T-helper 9 cell (primary cell): ENCODE results near the gene SIM2.
"Not testable (repeated sequence)": the region's sequence is repeated elsewhere in the genome, so short reads cannot be mapped to it uniquely, and the experiment has no call there.

Experiments
- DNase-seq: peaks from one replicate; pipeline ENCODE4 v3.0.0-alpha.2; 2020
- total RNA-seq, 2 donors: gene quantifications; one replicate each; lab custom pipeline; 2026; lab: John Stamatoyannopoulos, UW

SIM2 gene, protein sequence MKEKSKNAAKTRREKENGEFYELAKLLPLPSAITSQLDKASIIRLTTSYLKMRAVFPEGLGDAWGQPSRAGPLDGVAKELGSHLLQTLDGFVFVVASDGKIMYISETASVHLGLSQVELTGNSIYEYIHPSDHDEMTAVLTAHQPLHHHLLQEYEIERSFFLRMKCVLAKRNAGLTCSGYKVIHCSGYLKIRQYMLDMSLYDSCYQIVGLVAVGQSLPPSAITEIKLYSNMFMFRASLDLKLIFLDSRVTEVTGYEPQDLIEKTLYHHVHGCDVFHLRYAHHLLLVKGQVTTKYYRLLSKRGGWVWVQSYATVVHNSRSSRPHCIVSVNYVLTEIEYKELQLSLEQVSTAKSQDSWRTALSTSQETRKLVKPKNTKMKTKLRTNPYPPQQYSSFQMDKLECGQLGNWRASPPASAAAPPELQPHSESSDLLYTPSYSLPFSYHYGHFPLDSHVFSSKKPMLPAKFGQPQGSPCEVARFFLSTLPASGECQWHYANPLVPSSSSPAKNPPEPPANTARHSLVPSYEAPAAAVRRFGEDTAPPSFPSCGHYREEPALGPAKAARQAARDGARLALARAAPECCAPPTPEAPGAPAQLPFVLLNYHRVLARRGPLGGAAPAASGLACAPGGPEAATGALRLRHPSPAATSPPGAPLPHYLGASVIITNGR
- 0 to 0.07 reads per million in 2 donors for total RNA-seq

DNA sequence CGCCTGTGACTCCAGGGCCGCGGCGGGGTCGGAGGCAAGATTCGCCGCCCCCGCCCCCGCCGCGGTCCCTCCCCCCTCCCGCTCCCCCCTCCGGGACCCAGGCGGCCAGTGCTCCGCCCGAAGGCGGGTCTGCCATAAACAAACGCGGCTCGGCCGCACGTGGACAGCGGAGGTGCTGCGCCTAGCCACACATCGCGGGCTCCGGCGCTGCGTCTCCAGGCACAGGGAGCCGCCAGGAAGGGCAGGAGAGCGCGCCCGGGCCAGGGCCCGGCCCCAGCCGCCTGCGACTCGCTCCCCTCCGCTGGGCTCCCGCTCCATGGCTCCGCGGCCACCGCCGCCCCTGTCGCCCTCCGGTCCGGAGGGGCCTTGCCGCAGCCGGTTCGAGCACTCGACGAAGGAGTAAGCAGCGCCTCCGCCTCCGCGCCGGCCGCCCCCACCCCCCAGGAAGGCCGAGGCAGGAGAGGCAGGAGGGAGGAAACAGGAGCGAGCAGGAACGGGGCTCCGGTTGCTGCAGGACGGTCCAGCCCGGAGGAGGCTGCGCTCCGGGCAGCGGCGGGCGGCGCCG is at the start of gene SIM2:
Gene SIM2, plus strand, starts transcription at position 135 of the 565 bp plus-strand sequence. CDS start 632 bp downstream, outside the sequence.
- DNase-seq = no peak

DNA sequence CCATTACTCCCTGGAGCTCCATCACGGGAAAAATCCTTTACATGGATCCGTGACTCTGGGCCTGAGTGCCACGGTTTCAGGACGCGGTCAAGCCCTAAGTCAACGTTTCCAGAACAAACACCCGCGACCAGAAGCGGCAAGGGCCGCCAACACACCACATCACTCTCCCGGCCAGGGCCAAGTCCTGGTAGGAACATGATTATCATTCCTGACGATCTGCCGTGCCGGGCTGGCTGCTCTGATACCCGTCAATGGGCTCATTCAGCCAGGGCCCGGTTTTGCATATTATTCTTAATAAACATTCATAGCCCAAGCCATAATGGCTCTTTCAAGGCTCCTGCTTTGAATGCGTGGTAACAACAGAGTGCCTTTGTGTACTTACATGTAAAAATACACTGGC is 44.6 kb upstream of the SIM2 start:
- DNase-seq = no peak

DNA sequence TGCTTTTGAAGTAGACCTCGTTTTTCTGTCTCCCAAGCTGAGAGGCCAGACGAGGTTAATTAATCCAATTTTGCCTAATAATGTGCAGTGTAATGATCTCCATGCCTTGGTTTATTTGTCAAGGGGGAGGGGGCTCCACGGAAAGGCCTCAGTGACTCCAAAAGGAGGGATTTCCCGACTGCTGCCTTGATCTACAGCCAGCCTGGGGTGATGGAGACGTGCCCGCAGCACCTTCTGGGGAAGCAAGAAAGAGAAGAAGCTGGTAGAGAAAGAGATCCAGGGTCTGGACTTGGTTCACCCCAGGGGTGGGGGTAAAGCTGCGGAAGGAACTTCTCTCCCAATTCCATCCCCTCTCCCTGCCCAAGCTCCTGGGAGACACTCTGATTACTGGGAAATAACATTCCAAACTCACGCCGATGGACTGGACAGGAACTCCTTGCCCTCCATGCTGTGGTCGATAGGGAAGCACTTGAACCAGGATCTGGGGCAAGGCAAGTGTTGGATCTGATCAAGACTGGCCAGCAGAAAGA is 44.1 kb upstream of the SIM2 start:
- DNase-seq = no peak

DNA sequence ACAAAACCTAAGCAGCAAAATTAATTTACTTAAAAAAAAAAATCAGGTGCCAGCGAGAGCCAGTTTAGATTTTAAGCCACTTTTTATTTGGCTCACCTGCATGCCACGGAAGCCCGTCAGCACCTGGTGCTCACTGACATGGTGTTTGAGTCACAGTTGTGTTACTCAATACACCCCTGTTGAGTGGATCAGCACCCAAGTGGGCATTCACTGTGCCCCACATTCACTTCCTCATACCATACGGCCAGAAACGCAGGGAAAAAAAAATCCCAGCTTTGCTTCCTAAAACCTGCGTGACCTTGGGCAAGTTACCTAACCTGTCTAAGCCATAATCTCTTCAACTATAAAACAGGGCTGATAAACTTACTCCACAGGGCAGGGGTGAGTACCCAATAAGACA is 42.8 kb upstream of the SIM2 start:
- DNase-seq = no peak

DNA sequence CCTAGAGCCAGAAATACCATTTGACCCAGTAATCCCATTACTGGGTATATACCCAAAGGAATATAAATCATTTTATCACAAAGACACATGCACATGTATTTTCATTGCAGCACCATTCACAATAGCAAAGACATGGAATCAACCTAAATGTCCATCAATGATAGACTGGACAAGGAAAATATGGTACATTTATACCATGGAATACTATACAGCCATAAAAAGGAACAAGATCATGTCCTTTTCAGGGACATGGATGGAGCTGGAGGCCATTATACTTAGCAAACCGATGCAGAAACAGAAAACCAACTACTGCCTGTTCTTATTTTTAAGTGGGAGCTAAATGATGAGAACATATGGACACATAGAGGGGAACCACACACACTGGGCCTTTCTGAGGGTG is 41.6 kb upstream of the SIM2 start:
- not testable (repeated sequence) for DNase-seq

DNA sequence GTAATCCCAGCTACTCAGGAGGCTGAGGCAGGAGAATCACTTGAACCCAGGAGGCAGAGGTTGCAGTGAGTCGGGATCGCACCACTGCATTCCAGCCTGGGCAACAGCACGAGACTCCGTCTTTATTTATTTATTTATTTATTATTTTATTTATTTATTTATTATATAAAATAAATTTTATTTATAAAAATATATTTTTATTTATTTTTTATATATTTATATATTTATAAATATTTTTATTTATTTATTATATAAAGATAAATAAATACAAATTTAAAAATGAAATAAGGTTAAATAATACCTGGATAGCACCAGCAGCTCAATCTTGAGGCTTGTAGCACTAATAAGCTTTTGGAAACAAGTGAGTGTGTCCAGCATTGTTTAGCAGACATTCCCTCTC is 40.9 kb upstream of the SIM2 start:
- DNase-seq = no peak

DNA sequence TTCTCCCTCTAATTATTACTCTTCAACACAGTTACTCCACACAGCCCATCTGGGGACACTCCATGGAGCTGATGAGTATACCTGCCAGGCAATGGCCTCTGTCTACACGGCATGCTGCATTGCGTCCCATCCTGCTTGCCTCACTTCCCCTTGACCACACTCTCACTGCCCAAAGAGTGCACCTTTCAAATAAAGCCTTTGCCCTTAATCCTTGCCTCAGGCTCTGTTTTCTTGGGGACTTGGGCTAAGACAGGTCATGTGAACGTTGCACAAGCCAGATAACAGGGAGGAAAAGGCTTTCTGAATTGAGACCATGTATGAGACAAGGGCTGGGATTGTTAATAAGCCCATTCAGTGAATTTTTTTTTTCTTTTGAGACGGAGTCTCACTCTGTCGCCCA is 40.0 kb upstream of the SIM2 start:
- no peak for DNase-seq

DNA sequence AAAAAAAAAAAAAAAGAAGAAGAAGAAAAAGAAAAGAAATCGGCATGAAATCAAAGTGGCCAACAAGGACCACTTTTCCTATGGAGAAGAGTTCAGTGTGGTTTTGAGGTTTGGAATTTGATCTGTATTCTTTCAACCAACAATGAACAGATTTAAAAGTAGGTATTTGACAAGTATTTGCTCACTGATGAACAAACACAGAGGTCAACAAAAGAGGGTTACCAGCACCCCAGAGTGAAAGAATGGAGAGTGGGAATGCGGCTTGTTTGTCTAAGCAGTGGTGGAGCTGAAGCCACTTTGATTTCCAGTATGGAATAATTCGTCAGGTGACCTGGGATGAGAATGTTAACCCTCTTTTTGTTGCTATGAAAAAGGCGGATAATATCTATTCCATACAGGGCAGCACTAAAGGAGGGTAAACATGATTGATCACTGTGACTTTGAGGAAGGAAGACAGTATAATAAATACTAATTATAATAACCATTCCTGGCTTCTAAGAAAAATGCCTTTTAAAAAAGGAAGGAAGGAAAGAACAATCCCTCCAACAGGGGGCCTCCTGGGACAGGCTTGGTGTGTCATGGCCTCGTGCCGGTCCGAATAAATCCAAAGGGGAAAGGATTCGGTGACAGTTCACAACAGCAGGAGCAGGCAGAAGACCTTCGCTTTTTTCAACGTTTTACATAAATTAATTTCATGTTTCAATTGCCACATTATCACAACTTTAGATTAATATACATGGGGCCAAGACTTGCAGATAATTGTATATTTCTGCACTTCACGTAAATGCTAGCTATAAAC is 37.2 kb upstream of the SIM2 start:
- no peak for DNase-seq

DNA sequence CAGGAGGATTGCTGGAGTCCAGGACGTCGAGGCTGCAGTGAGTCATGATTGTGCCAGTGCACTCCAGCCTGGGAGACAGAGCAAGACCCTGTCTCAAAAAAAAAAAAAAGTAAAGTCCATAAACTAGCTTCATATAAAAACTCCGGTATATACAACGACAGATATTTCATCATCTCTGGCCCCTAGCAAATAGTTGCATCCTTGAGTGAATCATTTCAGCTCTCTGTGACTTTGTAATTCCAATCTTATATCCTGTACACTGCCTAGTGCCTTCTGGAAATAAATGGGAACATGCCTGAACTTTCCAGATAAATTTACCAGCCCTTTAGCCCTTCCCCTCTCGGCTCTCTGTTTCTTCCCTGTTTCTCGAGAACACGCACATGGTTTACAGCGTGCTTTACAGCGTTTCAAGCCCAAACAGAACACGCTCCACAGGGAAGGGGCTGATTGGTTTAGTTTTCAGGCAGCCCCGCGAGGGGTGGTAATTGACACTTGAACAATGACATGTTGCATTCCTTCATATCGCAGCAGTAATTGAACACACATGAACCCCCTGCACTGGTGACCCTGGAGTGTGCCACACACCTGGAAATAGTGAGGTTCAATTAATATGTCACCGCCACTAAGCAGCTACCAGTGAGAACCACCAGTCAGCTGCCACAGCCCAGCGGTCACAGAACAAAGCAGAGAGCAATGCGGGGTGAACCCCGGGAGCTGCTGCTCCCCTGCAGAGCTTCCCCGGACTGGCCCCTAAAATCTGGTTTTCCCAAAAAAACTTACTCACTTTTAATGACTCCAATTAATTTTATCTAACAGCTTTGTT is 35.7 kb upstream of the SIM2 start:
- no peak for DNase-seq

DNA sequence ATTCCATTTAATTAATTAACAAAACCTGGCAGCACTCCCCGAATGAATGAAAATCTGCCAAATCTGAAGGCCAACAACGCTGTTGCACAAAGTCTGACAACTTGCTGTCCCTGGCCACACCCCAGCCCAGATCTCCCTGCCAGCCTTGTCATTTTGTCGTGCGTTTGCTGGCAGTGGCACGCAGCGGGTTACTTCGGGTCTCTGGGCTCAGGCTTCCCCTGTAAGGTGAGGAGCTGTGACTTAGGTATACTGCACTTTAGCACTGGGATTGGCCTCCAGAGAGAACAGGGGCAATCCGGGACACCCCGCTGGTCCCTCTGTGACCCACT is 34.3 kb upstream of the SIM2 start:
- no peak for DNase-seq

DNA sequence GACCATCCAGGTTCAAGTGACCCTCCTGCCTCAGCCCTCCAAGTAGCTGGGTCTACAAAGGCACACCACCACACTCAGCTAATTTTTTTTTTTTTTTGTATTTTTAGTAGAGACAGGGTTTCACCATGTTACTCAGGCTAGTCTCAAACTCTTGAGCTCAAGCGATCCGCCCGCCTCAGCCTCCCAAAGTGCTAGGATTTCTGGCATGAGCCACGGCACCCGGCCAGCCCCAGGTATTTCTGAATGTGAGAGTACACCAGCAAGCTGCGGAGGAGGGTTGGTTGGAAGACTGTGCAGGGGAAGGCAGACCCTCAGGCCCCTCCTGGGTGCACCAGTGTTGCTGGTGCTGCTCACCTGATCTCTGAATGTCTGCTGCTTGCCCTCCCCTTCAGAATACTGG is 33.1 kb upstream of the SIM2 start:
- DNase-seq = no peak

DNA sequence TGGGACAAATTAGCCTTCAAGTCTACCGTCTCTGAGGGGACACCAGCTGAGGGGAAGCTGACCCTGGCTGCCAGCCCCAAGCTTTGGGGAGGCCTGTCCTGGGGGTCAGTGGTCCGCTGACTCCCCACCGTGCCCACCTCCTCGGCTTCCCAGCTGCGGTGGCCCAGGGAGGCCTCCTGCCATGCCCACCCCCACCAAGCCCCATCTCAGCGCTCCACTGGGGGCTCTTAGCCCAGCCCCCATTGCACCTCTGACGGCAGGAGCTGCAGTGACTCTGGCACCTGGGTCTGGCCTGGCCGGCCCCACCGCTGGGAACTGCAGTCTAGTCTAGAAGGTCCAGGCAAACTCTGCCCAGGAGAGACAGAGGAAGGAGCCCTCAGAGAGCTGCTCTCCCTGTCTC is 30.2 kb upstream of the SIM2 start:
- DNase-seq = no peak

DNA sequence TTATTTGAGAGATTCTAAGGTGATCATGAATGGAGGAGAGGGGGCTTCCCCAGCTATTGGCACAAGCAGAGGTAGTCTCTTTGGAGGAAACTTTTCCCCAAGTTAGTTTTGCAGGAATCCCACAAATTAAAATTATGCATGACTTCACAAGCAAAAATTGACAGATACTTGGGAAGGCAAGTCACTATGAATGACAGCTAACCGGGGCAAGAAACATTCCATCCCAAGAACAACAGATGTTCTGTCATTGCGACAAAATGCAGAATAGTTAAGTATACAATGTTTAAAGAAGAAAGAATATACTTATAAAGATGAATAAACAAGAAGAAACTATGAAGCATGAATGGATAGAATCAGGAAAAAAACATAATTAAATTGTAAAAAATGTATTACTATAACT is 27.1 kb upstream of the SIM2 start:
- DNase-seq = no peak

DNA sequence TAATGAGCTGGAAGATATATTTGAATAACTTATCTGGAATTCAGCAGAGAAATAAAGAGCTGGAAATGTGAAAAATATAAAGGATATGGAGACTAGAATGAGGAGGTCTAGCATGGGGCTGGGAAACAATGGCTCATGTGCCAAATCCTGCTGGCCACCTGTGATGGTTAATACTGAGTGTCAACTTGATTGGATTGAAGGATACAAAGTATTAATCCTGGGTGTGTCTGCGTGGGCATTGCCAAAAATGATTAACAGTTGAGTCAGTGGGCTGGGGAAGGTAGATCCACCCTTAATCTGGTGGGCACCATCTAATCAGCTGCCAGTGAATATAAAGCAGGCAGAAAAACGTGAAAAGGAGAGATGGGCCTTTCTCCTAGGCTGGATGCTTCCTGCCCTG is 26.6 kb upstream of the SIM2 start:
- DNase-seq = not testable (repeated sequence)

DNA sequence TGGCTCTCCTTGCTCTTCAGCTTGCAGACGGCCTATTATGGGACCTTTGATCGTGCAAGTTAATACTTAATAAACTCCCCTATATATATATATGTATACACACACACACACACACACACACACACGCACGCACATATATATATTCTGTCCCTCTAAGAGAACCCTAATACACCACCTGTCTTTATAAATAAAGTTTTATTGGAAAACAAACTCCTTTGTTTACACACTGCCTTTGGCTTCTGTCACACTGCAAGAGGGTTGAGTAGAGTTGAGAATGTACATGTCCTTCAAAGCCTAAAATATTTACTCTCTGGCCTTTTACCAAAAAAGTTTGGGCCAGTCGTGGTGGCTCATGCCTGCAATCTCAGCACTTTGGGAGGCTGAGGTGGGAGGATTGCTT is 26.2 kb upstream of the SIM2 start:
- no peak for DNase-seq

DNA sequence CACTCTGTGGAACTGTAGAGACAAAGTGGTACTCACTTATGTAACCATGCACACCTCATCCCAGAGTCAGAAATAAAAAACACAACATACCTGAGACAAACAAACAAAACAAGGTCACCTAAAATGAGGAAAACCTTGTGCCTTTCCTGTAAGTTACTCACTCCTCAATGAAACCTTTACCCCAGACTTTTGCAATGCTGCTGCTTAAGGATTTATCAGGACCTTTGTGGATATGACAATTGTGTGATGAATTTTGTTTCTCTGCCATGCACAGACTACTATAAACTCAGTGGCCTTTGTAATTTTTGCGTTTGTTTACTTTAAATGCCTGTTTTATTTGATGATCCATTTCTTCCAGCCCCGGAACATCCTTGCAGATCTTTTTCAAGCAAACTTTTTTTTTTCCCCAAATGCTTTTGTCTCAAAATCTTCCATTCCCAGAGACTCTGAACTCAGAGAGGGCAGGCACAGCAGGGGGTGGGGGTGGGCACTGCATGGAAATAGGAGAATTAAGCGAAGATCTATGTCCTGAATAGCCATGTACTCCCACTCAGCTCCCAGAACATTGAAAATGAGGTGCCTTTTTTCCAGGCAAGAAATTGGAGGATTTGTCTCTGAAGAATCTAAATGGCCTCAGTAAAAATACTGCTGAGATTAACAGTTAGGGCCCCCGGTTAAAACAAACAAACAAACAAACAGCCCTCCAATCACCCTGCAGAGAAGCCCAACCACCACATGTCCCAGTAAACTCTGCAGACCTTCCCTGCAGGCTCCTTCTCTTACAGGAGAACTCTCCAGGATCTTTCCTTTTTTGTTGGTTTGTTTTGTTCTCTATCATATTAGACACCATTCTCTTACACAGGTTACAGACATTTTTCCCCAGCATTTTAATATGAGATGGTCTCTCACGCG is 22.6 kb upstream of the SIM2 start:
- DNase-seq = no peak

DNA sequence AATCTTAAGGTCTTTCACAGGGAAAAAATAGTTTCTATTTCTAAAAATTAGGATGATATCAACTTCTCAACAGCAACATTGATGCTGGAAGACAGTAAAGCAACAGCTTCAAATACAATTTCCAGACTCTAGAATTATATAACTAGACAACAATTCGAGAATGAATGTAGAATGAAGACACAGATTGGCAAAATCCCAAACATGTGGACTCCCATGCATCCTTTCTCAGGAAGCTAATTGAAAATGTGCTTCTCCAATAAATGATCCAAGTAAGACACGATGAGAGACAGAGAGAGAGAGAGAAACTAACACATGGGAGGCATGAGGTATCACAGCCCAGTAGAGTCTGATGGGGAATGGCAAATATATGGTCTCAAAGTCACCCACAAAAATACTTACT is 21.5 kb upstream of the SIM2 start:
- DNase-seq = no peak

DNA sequence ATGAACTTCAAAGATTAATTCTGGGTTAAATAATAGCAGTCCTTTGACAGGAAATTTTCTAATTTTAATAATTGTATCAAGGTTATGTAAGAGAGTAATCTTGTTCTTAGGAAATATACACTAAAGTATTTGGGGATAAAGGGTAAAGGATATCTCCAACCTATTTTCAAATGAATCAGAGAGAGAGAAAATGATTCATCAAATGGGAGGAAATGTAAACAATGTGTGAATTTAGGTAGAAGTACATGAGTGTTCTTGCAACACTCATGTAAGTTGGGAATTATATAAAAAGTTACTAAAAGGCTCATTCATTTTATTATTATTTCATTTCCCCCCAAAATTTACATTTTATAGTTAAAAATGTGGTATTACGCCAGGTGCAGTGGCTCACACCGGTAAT is 20.4 kb upstream of the SIM2 start:
- no peak for DNase-seq

DNA sequence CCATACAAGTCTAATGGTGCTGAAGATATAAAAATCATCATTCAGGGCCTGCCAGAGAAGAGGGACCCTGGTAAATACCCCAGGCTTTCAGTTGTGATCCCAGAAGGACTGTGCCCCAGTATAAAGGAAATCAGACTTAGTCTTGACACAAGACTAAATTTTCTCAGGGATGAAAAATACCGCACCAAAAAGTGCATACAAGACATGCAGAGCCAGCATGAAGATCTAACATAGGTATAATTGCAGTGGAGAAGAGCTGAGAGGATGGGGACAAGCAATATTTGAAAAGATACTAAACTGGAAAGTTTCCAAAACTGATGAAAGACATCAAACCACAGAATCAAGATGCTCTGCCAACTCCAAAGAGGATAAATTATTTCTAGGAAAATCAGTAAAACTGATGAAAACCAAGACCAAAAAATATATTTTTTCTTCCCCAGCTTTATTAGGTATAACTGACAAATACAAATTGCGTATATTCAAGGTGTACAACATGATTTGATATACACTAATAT is 17.7 kb upstream of the SIM2 start:
- DNase-seq = no peak

DNA sequence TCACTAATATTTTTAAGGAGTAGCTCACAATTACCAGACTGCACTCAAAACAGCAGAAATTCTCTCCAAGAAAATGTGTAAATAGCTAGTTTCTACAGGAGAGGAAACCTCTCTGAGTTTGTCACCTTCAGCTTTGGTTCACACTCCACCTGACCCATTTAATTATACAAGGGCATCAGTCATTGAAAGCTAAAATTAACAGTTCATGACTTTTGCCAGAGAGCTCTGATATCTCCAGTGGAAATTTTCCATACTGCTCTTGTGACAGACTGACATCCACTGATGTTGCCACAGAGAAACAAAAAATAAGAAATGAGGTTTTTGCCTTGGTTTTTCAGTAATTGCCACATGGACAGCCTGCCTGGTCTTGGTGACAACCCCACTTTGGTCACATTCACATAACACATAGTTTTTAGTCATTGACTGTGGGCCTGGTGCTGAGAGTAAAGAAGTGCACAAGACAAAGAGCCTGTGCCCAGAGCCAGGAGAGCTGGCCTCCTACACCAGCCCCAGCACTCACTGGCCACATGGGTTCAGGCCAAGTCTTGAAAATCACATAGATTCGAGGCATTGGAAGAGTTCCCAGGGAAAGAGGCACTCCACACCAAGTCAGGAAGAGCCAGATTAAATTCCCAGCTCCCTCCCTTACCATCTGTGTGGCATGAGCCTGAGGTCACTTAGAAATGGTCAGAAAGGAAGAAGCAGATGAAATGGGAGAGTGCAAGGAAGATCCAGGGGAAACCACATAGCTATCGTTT is 13.8 kb upstream of the SIM2 start:
- no peak for DNase-seq
